Liver (tissue), 9 donors: Measurements from ENCODE around the gene TTC34. TPM values are rescaled to one million over a fixed set of nuclear protein-coding genes. Genes with fewer than 3 reads are reported as not detected.

Source experiments
- DNase-seq: peaks from one replicate; pipeline ENCODE4 v3.0.0-alpha.2; 2017; ENCODE audit warnings: low spot score
- H3K27ac ChIP-seq, 2 donors: one replicate each; pipeline ENCODE4 v1.7.0; 2013; ENCODE audit warnings: inconsistent platforms in 2 of 2, low read length in 2 of 2, control low read depth in 1 of 2, low read depth in 1 of 2, mild to moderate bottlenecking in 1 of 2
- H3K27me3 ChIP-seq, 4 donors: one replicate each; pipeline versions ENCODE4 v1.6.1 to v1.7.0; 2013; ENCODE audit warnings: low read length in 3 of 4, inconsistent platforms in 1 of 4, mild to moderate bottlenecking in 1 of 4, moderate library complexity in 1 of 4; ENCODE audit not compliant: control insufficient read depth in 4 of 4, insufficient read depth in 4 of 4
- H3K36me3 ChIP-seq, 4 donors: one replicate each; pipeline versions ENCODE4 v1.6.1 to v1.7.0; 2013; ENCODE audit warnings: low read length in 3 of 4, mild to moderate bottlenecking in 3 of 4, low read depth in 1 of 4, moderate library complexity in 1 of 4; ENCODE audit not compliant: control insufficient read depth in 4 of 4, insufficient read depth in 3 of 4
- H3K4me1 ChIP-seq, 4 donors: one replicate each; pipeline versions ENCODE4 v1.6.1 to v1.7.0; 2013; ENCODE audit warnings: low read length in 3 of 4, mild to moderate bottlenecking in 3 of 4, moderate library complexity in 1 of 4; ENCODE audit not compliant: control insufficient read depth in 4 of 4, insufficient read depth in 4 of 4
- H3K4me3 ChIP-seq, 3 donors: one replicate each; pipeline versions ENCODE4 v1.6.1 to v1.7.0; 2013; ENCODE audit warnings: low read length in 3 of 3, control low read depth in 1 of 3, low read depth in 1 of 3, mild to moderate bottlenecking in 1 of 3
- H3K9ac ChIP-seq, 2 donors: one replicate each; pipeline ENCODE4 v1.7.0; 2013; ENCODE audit warnings: low read length in 2 of 2, mild to moderate bottlenecking in 2 of 2, moderate library complexity in 2 of 2, control low read depth in 1 of 2, low read depth in 1 of 2
- H3K9me3 ChIP-seq, 4 donors: one replicate each; pipeline versions ENCODE4 v1.6.1 to v1.7.0; 2013; ENCODE audit warnings: low read length in 3 of 4; ENCODE audit not compliant: control insufficient read depth in 4 of 4
- EGR1 ChIP-seq, 2 donors: IDR thresholded peaks; 2 replicates each; pipeline ENCODE4 v1.6.1; 2016 to 2018; ENCODE audit warnings: antibody characterized with exemption in 2 of 2, low read depth in 2 of 2
- FOXA1 ChIP-seq: IDR thresholded peaks from 2 replicates; pipeline ENCODE4 v1.6.1; 2016; ENCODE audit warnings: antibody characterized with exemption
- FOXA2 ChIP-seq: IDR thresholded peaks from 2 replicates; pipeline ENCODE4 v1.6.1; 2016; ENCODE audit warnings: antibody characterized with exemption
- GABPA ChIP-seq, 2 donors: IDR thresholded peaks in 1 of 2; conservative IDR thresholded peaks in 1 of 2; 2 replicates each; pipeline ENCODE4 v1.6.1; 2016; ENCODE audit warnings: antibody characterized with exemption in 2 of 2, mild to moderate bottlenecking in 1 of 2, moderate library complexity in 1 of 2
- HNF4A ChIP-seq, 2 donors: conservative IDR thresholded peaks; 2 replicates each; pipeline ENCODE4 v1.6.1; 2016; ENCODE audit warnings: antibody characterized with exemption in 2 of 2, mild to moderate bottlenecking in 2 of 2
- HNF4G ChIP-seq: IDR thresholded peaks from 2 replicates; pipeline ENCODE4 v1.6.1; 2016; ENCODE audit warnings: antibody characterized with exemption
- JUND ChIP-seq, 2 donors: IDR thresholded peaks; 2 replicates each; pipeline ENCODE4 v1.6.1; 2016; ENCODE audit warnings: antibody characterized with exemption in 2 of 2
- NR2F2 ChIP-seq: IDR thresholded peaks from 2 replicates; pipeline ENCODE4 v1.6.1; 2016; ENCODE audit warnings: antibody characterized with exemption
- RAD21 ChIP-seq, 2 donors: IDR thresholded peaks; 2 replicates each; pipeline ENCODE4 v1.6.1; 2016; ENCODE audit warnings: antibody characterized with exemption in 2 of 2, mild to moderate bottlenecking in 2 of 2
- RXRA ChIP-seq, 2 donors: IDR thresholded peaks; 2 replicates each; pipeline ENCODE4 v1.6.1; 2017 to 2018; ENCODE audit warnings: antibody characterized with exemption in 2 of 2, mild to moderate bottlenecking in 1 of 2
- SP1 ChIP-seq: IDR thresholded peaks from 2 replicates; pipeline ENCODE4 v1.6.1; 2018; ENCODE audit warnings: antibody characterized with exemption, mild to moderate bottlenecking
- TAF1 ChIP-seq: conservative IDR thresholded peaks from 2 replicates; pipeline ENCODE4 v1.6.1; 2016; ENCODE audit warnings: antibody characterized with exemption, mild to moderate bottlenecking
- YY1 ChIP-seq: IDR thresholded peaks from 2 replicates; pipeline ENCODE4 v1.6.1; 2016; ENCODE audit warnings: antibody characterized with exemption, mild to moderate bottlenecking
- WGBS: extraction: QIAGEN DNeasy Blood & Tissue Kit; methylation state at CpG from one replicate; pipeline ENCODE4 v1.1.7; 2013; 5-methylcytosine and 5-hydroxymethylcytosine counted together
- polyA plus RNA-seq, 2 donors: library from polyadenylated mRNA; stranded (reverse) in 1 of 2; unstranded in 1 of 2; fragments of 200-250 nt in 1 of 2; fragments of >200 nt in 1 of 2; fragmentation: Nextera tagmentation in 1 of 2; extraction: Ambion mirVana in 1 of 2; gene quantifications; one replicate each; pipeline versions ENCODE4 v1.2.1 to v1.2.3, GENCODE V29; 2013 to 2015
- total RNA-seq, 2 donors: library from RNA; depleted of rRNA; stranded (reverse); fragments of >200 nt; gene quantifications; one replicate each; pipeline ENCODE4 v1.2.3, GENCODE V29; 2014
- TF ChIP-seq, protein P1 (sequence below): IDR thresholded peaks from 2 replicates; pipeline ENCODE4 v1.6.1; 2016; ENCODE audit warnings: antibody characterized with exemption
- TF ChIP-seq, protein P2 (sequence below): IDR thresholded peaks from 2 replicates; pipeline ENCODE4 v1.6.1; 2016; ENCODE audit warnings: antibody characterized with exemption
- TF ChIP-seq, protein P3 (sequence below): IDR thresholded peaks from 2 replicates; pipeline ENCODE4 v1.6.1; 2016; ENCODE audit warnings: antibody characterized with exemption
- TF ChIP-seq, protein P4 (sequence below): IDR thresholded peaks from 2 replicates; pipeline ENCODE4 v1.6.1; 2016; ENCODE audit warnings: antibody characterized with exemption, mild to moderate bottlenecking
- TF ChIP-seq, protein P5 (sequence below): fragments of 150-350 bp; IDR thresholded peaks from 2 replicates; pipeline ENCODE4 v1.5.1; 2017; ENCODE audit warnings: improper control_type of control experiment, low read depth, low read length; ENCODE audit not compliant: missing input control
- donor health status: healthy.
- donor health status: healthy.
- donor health status: healthy.
- donor health status: healthy.
- donor health status: healthy.

TTC34 gene
- total and polyA plus RNA-seq, 4 donors, result 0.01 to 0.25 (median 0.08) TPM; not detected in 1

- H3K9ac ChIP-seq, result no peak overlapping the region
- H3K9me3 ChIP-seq, result peaks cover 2 to 13% (median 8%) of the 10 kb centered on the region in 4 donors
- H3K27ac ChIP-seq, result no peak overlapping the region
- peaks cover 5 to 22% (median 13%) of the 10 kb centered on the region in 4 donors for H3K4me1 ChIP-seq
- H3K36me3 ChIP-seq, result no peaks in the 10 kb centered on the region
- H3K27me3 ChIP-seq, result no peaks in the 10 kb centered on the region
- no peak for DNase-seq
- H3K4me3 ChIP-seq, result peak overlapping the region in 1 of 3 donors; percentile 75
- TF ChIP-seq TAF1 (no peak), JUND (IDR thresholded peaks at IDR 0.05) (no peak)
- WGBS, result 95% methylated on average over 34 of the region's 34 CpGs
These were observed 159.9 kb downstream of the TTC34 start for GRCh38 chr1:2641381-2642130.

DNA sequence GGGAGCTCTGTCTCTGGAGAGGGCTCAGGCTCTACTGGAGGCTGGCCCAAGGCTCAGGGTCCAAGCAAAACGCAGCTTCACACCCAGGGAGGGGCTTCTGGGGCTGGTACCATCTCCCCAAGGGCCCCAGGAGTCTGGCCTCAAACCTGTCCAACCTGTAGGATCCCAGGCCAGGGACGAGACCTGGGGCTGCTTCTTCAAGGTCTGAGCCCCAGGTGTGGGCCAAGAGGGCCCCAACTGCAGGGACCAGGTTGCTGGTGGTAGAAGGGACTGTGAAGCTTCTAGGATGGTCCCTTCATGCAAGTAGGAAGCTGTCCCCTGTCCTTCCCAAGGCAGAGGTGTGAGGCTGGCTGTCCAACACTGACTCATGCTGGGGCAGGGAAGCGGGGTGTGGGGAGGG is 160.9 kb downstream of the TTC34 start:
- Histone ChIP-seq H3K27me3 (no peaks in the 10 kb centered on the region), H3K4me3 (no peak overlapping the region), H3K36me3 (no peaks in the 10 kb centered on the region), H3K27ac (no peak overlapping the region), H3K9ac (no peak overlapping the region), H3K9me3 (peaks cover 0 to 15% (median 8%) of the 10 kb centered on the region in 4 donors), H3K4me1 (peaks cover 5 to 22% (median 13%) of the 10 kb centered on the region in 4 donors)
- 94% methylated on average over 3 of the region's 3 CpGs for WGBS
- no peak for DNase-seq
- TF ChIP-seq TAF1 (no peak), EGR1 (IDR thresholded peaks at IDR 0.05; ENCODE audit: low read depth in 2 of 2) (no peak), RAD21 (IDR thresholded peaks at IDR 0.05) (no peak), HNF4A (conservative IDR thresholded peaks at IDR 0.05) (no peak), FOXA2 (no peak), FOXA1 (no peak), RXRA (IDR thresholded peaks at IDR 0.05) (no peak), JUND (IDR thresholded peaks at IDR 0.05) (no peak), HNF4G (no peak), YY1 (no peak), SP1 (no peak), NR2F2 (no peak), GABPA (IDR thresholded peaks at IDR 0.05 in 1 of 2, conservative IDR thresholded peaks at IDR 0.05 in 1 of 2) (no peak)
- TF ChIP-seq, protein P1, sequence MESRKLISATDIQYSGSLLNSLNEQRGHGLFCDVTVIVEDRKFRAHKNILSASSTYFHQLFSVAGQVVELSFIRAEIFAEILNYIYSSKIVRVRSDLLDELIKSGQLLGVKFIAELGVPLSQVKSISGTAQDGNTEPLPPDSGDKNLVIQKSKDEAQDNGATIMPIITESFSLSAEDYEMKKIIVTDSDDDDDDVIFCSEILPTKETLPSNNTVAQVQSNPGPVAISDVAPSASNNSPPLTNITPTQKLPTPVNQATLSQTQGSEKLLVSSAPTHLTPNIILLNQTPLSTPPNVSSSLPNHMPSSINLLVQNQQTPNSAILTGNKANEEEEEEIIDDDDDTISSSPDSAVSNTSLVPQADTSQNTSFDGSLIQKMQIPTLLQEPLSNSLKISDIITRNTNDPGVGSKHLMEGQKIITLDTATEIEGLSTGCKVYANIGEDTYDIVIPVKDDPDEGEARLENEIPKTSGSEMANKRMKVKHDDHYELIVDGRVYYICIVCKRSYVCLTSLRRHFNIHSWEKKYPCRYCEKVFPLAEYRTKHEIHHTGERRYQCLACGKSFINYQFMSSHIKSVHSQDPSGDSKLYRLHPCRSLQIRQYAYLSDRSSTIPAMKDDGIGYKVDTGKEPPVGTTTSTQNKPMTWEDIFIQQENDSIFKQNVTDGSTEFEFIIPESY, result no peak
- TF ChIP-seq, protein P2, sequence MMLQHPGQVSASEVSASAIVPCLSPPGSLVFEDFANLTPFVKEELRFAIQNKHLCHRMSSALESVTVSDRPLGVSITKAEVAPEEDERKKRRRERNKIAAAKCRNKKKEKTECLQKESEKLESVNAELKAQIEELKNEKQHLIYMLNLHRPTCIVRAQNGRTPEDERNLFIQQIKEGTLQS, result no peak
- TF ChIP-seq, protein P3, sequence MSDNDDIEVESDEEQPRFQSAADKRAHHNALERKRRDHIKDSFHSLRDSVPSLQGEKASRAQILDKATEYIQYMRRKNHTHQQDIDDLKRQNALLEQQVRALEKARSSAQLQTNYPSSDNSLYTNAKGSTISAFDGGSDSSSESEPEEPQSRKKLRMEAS, result no peak
- TF ChIP-seq, protein P4, sequence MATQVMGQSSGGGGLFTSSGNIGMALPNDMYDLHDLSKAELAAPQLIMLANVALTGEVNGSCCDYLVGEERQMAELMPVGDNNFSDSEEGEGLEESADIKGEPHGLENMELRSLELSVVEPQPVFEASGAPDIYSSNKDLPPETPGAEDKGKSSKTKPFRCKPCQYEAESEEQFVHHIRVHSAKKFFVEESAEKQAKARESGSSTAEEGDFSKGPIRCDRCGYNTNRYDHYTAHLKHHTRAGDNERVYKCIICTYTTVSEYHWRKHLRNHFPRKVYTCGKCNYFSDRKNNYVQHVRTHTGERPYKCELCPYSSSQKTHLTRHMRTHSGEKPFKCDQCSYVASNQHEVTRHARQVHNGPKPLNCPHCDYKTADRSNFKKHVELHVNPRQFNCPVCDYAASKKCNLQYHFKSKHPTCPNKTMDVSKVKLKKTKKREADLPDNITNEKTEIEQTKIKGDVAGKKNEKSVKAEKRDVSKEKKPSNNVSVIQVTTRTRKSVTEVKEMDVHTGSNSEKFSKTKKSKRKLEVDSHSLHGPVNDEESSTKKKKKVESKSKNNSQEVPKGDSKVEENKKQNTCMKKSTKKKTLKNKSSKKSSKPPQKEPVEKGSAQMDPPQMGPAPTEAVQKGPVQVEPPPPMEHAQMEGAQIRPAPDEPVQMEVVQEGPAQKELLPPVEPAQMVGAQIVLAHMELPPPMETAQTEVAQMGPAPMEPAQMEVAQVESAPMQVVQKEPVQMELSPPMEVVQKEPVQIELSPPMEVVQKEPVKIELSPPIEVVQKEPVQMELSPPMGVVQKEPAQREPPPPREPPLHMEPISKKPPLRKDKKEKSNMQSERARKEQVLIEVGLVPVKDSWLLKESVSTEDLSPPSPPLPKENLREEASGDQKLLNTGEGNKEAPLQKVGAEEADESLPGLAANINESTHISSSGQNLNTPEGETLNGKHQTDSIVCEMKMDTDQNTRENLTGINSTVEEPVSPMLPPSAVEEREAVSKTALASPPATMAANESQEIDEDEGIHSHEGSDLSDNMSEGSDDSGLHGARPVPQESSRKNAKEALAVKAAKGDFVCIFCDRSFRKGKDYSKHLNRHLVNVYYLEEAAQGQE, result no peak
- TF ChIP-seq, protein P5, sequence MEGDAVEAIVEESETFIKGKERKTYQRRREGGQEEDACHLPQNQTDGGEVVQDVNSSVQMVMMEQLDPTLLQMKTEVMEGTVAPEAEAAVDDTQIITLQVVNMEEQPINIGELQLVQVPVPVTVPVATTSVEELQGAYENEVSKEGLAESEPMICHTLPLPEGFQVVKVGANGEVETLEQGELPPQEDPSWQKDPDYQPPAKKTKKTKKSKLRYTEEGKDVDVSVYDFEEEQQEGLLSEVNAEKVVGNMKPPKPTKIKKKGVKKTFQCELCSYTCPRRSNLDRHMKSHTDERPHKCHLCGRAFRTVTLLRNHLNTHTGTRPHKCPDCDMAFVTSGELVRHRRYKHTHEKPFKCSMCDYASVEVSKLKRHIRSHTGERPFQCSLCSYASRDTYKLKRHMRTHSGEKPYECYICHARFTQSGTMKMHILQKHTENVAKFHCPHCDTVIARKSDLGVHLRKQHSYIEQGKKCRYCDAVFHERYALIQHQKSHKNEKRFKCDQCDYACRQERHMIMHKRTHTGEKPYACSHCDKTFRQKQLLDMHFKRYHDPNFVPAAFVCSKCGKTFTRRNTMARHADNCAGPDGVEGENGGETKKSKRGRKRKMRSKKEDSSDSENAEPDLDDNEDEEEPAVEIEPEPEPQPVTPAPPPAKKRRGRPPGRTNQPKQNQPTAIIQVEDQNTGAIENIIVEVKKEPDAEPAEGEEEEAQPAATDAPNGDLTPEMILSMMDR, result no peak
